ENCODE measurements around the gene RNH1. TPM values are rescaled to one million over a fixed set of nuclear protein-coding genes. Genes with fewer than 3 reads are reported as not detected.

RNH1 gene
- total and polyA plus RNA-seq, 10 of the 15 experiments (the other 5 are each of a cell fraction or from before 2014, with no cell fraction given), result 2.3 to 162 (median 72.1) TPM

GRCh38 chr11:506238-506994 lies 626 bp downstream of the RNH1 start (continued):
- TF ChIP-seq SIN3A (IDR thresholded peaks at IDR 0.05; ENCODE audit: low read depth, low read length) (peak; percentile 54; the same call in 1 of the 2 replicates), BCLAF1 (IDR thresholded peaks at IDR 0.05) (no peak), RCOR1 (conservative IDR thresholded peaks at IDR 0.05; ENCODE audit: low read depth, low read length) (no peak), USF1 (IDR thresholded peaks at IDR 0.05; ENCODE audit: borderline replicate concordance, extremely low read length, insufficient read depth, low read depth, low read length) (peak; percentile 85), CBX5 (IDR thresholded peaks at IDR 0.05; ENCODE audit: low read depth) (no peak), CTCF (IDR thresholded peaks at IDR 0.05 in 2 of 3, conservative IDR thresholded peaks at IDR 0.05 in 1 of 3; ENCODE audit: control insufficient read depth in 2 of 3, extremely low read depth in 1 of 3, insufficient read depth in 1 of 3, low read depth in 3 of 3, low read length in 3 of 3) (no peak), CBX3 (IDR thresholded peaks at IDR 0.05; ENCODE audit: borderline replicate concordance, low read depth) (no peak), PAX5 (IDR thresholded peaks at IDR 0.05; ENCODE audit: borderline replicate concordance, low read depth, low read length) (peak; percentile 30; the same call in 1 of the 2 replicates), BHLHE40 (IDR thresholded peaks at IDR 0.05; ENCODE audit: borderline replicate concordance in 1 of 2, low read depth in 2 of 2, low read length in 1 of 2) (peak; percentile 88 to 95), TCF3 (IDR thresholded peaks at IDR 0.05; ENCODE audit: borderline replicate concordance, insufficient read depth, low read depth, low read length) (peak; percentile 36; the same call in 1 of the 2 replicates), ATF3 (IDR thresholded peaks at IDR 0.05; ENCODE audit: borderline replicate concordance, extremely low read depth, low read depth, low read length) (peak; percentile 91), ATF7 (IDR thresholded peaks at IDR 0.05; ENCODE audit: low read depth) (no peak; the same call in 1 of the 2 replicates), RBBP5 (conservative IDR thresholded peaks at IDR 0.05) (no peak), NFYA (IDR thresholded peaks at IDR 0.05; ENCODE audit: borderline replicate concordance, low read depth, low read length) (no peak), TBL1XR1 (IDR thresholded peaks at IDR 0.05; ENCODE audit: low read depth, low read length) (no peak), E2F4 (IDR thresholded peaks at IDR 0.05; ENCODE audit: low read depth, low read length) (no peak), MTA3 (IDR thresholded peaks at IDR 0.05; ENCODE audit: borderline replicate concordance, low read length) (no peak), SREBF2 (IDR thresholded peaks at IDR 0.05; ENCODE audit: low read length) (no peak), FOXK2 (IDR thresholded peaks at IDR 0.05) (no peak), POLR2AphosphoS5 (IDR thresholded peaks at IDR 0.05; ENCODE audit: low read length) (peak; percentile 93), HSF1 (IDR thresholded peaks at IDR 0.05; ENCODE audit: low read depth, low read length) (no peak)
